HG03097 (cell line): ENCODE measurements around the gene HTRA1.

Source experiments
- ATAC-seq: cut with Tn5 transposase; IDR thresholded peaks from one replicate; pipeline ENCODE4 v1.9.1; 2021; ENCODE audit not compliant: unreplicated experiment, low FRiP score

Gene HTRA1

DNA sequence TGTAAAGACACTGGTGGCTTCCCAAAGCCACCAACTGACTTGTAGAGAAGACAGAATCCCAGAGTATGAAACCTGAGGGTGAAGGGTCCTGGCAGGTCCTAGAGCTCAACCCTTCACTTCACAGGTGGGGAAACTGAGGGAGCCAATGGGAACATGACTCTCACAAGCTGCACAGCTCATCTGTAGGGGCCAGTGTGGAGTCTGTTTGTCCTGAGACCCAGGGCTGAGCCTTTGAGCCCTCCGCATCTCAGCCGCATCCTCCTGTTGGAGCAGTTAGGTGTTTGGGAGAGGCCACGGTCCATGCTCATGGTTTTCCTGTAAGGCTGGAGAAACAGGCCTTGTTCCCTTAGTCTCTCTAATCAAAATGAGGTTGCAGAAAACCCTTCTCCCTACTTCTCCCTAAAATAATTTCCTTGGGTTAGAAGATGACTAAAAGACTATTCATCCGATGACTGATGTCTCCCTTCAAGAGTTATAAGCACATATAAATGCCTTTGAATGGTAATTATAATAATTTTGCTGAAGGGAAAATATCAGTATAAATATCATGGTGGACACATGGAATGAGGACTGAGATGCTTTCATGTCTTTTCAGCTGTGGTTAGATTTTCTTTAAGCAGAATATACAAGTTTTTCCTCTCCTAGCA is 10.3 kb downstream of the HTRA1 start:
- no peak for ATAC-seq

GRCh38 chr10:122473116-122473515 is 11.8 kb downstream of the HTRA1 start:
- no peak for ATAC-seq

DNA sequence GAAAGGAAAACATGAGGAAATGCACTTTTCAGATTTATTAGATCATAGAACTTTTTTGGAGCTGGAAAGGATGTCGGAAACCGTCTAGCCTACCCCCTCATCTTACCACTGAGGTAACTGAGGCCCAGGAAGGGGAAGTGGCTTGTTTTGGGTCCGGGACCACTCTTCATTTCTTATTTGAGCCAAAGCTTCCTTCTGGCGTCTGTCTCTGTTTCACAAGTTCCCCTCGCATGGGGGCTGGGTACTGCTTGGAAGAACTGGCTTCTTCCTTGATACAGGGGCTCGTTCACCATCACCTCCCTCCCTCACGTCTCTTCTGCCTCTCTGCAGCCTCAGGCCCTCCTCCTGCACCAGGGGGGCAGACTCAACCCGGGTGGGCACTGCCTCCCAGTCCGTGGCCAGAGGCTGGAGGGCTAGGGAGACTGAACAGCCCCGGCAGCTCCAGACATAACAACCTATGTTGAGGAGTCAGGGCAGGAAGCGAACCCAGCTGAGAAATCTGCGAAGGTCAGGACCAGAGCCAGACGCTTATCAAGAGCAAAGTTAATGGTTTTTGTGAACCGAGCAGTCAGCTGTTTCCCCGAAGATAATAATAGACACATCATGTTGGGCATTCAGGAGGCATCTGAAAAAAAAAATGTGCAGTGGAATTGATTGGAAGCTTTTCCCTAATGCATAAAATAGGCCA is 12.9 kb downstream of the HTRA1 start:
- ATAC-seq = no peak

DNA sequence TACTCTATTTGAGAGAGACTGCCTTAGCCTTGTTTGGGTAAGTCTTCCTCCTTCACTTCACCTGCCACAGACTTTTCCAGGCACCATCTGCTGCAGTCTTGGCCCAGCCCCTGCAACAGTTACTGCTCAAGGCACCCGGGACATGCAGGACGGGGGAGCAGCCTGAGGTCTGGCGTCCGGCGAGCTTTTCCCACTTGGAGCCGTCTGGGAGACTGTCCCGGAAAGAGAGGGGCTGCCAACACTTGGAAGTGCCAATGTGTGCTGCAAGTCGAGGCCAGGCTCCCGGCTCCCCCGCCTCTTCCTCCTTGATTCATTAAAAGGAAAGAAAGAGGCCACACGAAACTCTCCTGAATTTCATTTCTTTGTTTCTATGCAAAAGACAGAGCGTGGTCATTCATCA is 13.7 kb downstream of the HTRA1 start:
- no peak for ATAC-seq

- no peak for ATAC-seq
These were observed 14.4 kb downstream of the HTRA1 start for GRCh38 chr10:122475591-122476332.

GRCh38 chr10:122476333-122476695 is 15.0 kb downstream of the HTRA1 start:
- no peak for ATAC-seq

- ATAC-seq = no peak
These were observed 16.1 kb downstream of the HTRA1 start for GRCh38 chr10:122477436-122477835.

DNA sequence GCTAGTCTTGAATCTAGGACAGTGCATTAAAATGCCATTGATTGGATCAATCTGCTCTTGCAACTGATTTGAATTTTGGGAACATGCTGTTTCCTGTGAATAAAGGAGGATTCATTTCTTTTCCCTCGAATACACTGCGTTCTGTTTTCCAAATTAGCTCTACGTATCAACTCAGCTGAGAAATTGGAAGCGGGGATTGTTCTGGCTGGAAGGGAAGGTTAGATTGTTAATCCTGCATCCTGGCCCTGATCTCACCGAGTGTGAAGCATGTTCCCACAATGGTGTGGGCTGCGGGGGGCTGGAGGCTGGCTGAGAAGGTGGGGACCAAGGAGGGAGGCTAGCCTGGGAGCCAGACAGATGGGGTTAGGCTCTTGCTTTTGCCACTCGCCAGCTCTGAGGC is 17.6 kb downstream of the HTRA1 start:
- no peak for ATAC-seq

DNA sequence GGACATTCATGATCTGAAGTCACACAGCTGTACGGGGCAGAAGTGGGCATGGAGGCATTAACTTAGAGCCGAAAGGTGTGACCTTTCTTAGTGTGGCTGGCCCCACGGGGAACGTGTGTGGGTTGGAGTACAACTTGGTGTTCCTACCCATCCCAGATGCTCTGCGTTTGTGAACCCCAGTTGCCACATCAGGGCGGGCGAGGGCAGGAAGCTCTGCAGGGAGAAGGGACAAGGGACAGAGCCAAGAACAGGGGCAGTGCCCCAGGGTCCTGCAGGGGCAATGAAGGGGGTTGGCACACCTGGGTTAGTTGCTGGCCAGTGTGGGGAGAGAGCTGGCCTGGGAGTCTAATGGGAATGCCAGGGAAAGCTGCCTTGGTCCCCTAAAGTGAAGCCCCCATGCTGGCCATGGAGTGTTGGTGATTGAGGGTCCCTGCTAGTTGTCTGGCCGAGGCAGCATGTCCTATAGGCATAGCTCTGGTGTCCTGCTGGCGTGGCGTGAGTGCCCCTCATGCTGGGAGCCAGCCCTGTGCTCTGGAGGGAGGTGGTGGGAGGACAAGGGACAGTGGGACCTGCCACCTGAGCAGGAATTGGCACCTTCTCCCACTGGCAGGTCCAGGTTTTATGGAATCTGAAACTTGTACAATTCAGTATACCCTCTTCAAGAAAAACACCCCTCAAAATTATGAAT is 18.9 kb downstream of the HTRA1 start:
- no peak for ATAC-seq

DNA sequence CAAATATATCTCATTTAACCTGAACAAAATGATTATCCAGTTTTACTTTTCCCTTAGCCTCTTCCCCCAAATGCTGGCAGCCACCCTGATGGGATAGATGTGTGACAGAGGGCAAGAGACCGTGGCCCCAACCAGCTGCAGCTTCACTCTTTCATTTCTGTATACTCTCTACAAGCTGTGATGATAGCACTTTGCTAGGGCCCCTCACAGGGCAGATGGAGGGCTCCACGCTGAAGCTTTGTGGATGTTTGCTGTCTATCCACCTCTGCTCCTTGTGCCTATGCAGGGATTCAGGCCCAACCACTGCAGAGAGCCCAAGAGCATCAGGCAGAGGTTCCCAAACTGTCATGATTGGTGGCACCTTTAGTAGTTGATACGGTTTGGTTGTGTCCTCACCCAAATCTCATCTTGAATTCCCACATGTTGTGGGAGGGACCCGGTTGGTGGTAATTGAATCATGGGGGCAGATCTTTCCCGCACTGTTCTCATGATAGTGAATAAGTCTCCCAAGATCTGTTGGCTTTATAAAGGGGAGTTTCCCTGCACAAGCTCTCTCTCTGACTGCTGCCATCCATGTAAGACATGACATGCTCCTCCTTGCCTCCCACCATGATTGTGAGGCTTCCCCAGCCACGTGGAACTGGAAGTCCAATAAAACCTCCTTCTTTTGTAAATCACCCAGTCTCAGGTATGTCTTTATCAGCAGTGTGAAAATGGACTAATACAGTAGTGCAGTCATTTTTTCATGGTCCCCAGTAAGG is 20.1 kb downstream of the HTRA1 start:
- no peak for ATAC-seq

- no peak for ATAC-seq
These were observed 23.1 kb downstream of the HTRA1 start for GRCh38 chr10:122484276-122485060.

GRCh38 chr10:122485670-122486069 is 24.3 kb downstream of the HTRA1 start:
- no peak for ATAC-seq

GRCh38 chr10:122486406-122487080 is 25.2 kb downstream of the HTRA1 start:
- no peak for ATAC-seq

DNA sequence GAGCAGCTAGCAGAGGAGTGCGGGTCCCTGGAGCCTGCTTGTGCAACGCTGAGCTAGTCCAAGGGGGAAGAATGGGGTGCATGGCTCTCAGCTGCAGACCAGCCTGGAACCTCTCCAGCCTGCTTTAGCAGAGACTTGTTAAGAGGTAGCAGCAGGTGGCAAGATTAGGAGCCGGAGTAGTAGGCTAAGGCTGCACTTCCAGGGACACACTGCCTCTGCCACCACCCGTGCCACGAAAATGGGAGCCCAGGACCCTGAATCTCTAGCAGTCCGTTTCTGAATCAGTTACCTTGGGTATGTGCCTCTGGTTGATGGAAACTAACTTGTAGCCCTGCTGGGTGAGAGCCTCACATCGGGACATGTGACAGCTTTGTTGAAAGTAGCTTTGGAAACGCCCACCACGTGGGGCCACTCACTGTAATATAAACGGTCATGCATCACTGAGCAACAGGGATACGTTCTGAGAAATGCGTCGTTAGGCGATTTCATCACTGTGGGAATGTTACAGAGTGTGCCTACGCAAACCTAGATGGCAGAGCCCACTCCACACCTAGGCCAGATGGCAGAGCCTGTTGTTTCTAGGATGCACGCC is 25.9 kb downstream of the HTRA1 start:
- ATAC-seq = no peak

GRCh38 chr10:122490268-122490667 is 28.9 kb downstream of the HTRA1 start:
- no peak for ATAC-seq

- ATAC-seq = no peak
These were observed 29.7 kb downstream of the HTRA1 start for GRCh38 chr10:122490786-122491680.

DNA sequence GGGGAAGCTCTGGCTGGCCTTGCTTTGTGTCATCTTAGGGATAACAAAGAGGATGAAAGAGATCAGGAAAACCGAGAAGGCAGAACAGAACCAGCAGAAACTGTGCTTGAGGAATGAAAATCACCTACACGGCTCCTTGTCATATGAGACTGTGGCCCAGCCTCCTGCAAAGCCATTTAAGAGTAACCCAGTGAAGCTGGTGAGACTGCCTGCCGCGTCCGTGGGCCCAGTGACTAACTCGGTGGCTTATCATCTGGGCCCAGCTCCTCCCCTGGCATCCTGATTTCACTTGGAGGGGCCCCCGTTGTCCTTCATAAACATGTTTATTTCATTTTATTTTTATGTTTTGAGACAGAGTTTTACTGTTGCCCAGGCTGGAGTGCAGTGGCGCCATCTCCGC is 30.7 kb downstream of the HTRA1 start:
- no peak for ATAC-seq

DNA sequence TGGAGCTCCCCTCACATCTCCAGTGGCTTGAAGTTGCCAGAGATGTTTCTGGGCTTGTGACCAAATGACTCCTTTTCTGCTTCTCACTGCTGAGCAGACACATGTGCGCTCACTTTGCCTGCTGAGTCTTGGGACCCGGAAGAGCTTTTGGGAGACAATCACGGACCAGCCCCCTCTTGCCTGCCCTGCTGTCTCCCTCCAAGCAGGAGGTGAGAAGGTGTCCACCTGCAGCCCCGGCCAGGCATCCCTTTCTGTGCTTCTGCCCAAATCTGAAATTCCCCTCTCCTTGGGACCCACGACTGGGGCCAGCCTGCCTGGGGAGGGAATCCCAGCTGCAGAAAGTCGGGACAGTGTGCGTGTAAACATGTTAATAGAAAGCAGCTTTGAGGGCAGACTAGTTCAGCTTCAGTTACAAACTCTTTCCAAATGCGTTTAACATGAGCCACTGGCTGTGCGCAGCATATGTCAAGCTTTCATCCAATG is 31.7 kb downstream of the HTRA1 start:
- ATAC-seq = no peak
